Vagina (tissue), 2 donors: Measurements from ENCODE around the gene NTSR1.

Experiments used
- CTCF ChIP-seq, 3 experiments: fragments of 450-650 bp in 2 of 3; fragments of 200-600 bp in 1 of 3; sonication (generic) in 1 of 3; IDR thresholded peaks; one replicate each; pipeline ENCODE4 v1.5.1; 2017 to 2019; ENCODE audit warnings: antibody characterized with exemption in 3 of 3, mild to moderate bottlenecking in 2 of 3, moderate library complexity in 2 of 3
- POLR2A ChIP-seq, 2 donors: fragments of 450-650 bp; IDR thresholded peaks; one replicate each; pipeline ENCODE4 v1.6.1; 2017; ENCODE audit warnings: antibody characterized with exemption in 2 of 2, mild to moderate bottlenecking in 2 of 2, moderate library complexity in 2 of 2
- POLR2AphosphoS5 ChIP-seq, 2 donors: sonication (generic); formaldehyde crosslinking; IDR thresholded peaks; one replicate each; pipeline ENCODE4 v1.9.0; 2017; ENCODE audit warnings: antibody characterized with exemption in 2 of 2, mild to moderate bottlenecking in 2 of 2, low read depth in 1 of 2; ENCODE audit not compliant: insufficient read depth in 1 of 2

- TF ChIP-seq CTCF (IDR thresholded peaks at IDR 0.05) (no peak), POLR2A (IDR thresholded peaks at IDR 0.05) (no peak), POLR2AphosphoS5 (IDR thresholded peaks at IDR 0.05; ENCODE audit: insufficient read depth in 1 of 2, low read depth in 1 of 2) (no peak)
Measured at GRCh38 chr20:62735331-62735821, 26.7 kb downstream of the NTSR1 start.
